ENCODE measurements around the gene SLC8A2. TPM values are rescaled to one million over a fixed set of nuclear protein-coding genes. Genes with fewer than 3 reads are reported as not detected.

The SLC8A2 gene
- total RNA-seq, 1 donor from 2014 or later = 3.7 TPM

GRCh38 chr19:47511128-47511517, 39.4 kb upstream of the SLC8A2 start:
- Mint-ChIP-seq H3K9me3 (no peaks in the 10 kb centered on the region), H3K4me1 (peaks cover 32% of the 10 kb centered on the region), H3K27ac (no peak overlapping the region), H3K4me3 (no peak overlapping the region), H3K27me3 (ENCODE audit: low read depth) (no peaks in the 10 kb centered on the region), H3K36me3 (no peaks in the 10 kb centered on the region)
- DNase-seq (ENCODE audit: low spot score in 2 of 2, unreplicated experiment in 2 of 2) = no peak
- TF ChIP-seq CTCF (IDR thresholded peaks at IDR 0.05; ENCODE audit: unreplicated experiment) = no peak

GRCh38 chr19:47510516-47511127, 38.9 kb upstream of the SLC8A2 start:
- Mint-ChIP-seq H3K9me3 (no peaks in the 10 kb centered on the region), H3K27ac (no peak overlapping the region), H3K27me3 (ENCODE audit: low read depth) (no peaks in the 10 kb centered on the region), H3K36me3 (no peaks in the 10 kb centered on the region), H3K4me1 (peaks cover 30% of the 10 kb centered on the region), H3K4me3 (no peak overlapping the region)
- TF ChIP-seq CTCF (IDR thresholded peaks at IDR 0.05; ENCODE audit: unreplicated experiment) = no peak
- DNase-seq (ENCODE audit: low spot score in 2 of 2, unreplicated experiment in 2 of 2) = no peak

- no peak overlapping the region for H3K4me3 Mint-ChIP-seq
- DNase-seq (ENCODE audit: low spot score in 2 of 2, unreplicated experiment in 2 of 2) = no peak
- peaks cover 28% of the 10 kb centered on the region for H3K4me1 Mint-ChIP-seq
- H3K36me3 Mint-ChIP-seq = no peaks in the 10 kb centered on the region
- no peak overlapping the region for H3K27ac Mint-ChIP-seq
- H3K27me3 Mint-ChIP-seq (ENCODE audit: low read depth) = no peaks in the 10 kb centered on the region
- no peaks in the 10 kb centered on the region for H3K9me3 Mint-ChIP-seq
- TF ChIP-seq CTCF (IDR thresholded peaks at IDR 0.05; ENCODE audit: unreplicated experiment) = no peak
These were observed 38.3 kb upstream of the SLC8A2 start for GRCh38 chr19:47509973-47510372.

GRCh38 chr19:47509170-47509847, 37.6 kb upstream of the SLC8A2 start:
- Mint-ChIP-seq H3K4me1 (peaks cover 22% of the 10 kb centered on the region), H3K36me3 (no peaks in the 10 kb centered on the region)
- TF ChIP-seq CTCF (IDR thresholded peaks at IDR 0.05; ENCODE audit: unreplicated experiment) = no peak

GRCh38 chr19:47508721-47509120, 37.0 kb upstream of the SLC8A2 start:
- H3K4me1 Mint-ChIP-seq = peaks cover 17% of the 10 kb centered on the region
- H3K36me3 Mint-ChIP-seq = no peaks in the 10 kb centered on the region
- H3K27ac Mint-ChIP-seq = no peak overlapping the region
- no peak overlapping the region for H3K4me3 Mint-ChIP-seq
- no peak for TF ChIP-seq CTCF (IDR thresholded peaks at IDR 0.05; ENCODE audit: unreplicated experiment)
- H3K9me3 Mint-ChIP-seq = no peaks in the 10 kb centered on the region
- H3K27me3 Mint-ChIP-seq (ENCODE audit: low read depth) = no peaks in the 10 kb centered on the region
- no peak for DNase-seq (ENCODE audit: low spot score in 2 of 2, unreplicated experiment in 2 of 2)

More at GRCh38 chr19:47509170-47509847, 37.6 kb upstream of the SLC8A2 start:
- DNase-seq (ENCODE audit: low spot score in 2 of 2, unreplicated experiment in 2 of 2) = no peak
- no peaks in the 10 kb centered on the region for H3K9me3 Mint-ChIP-seq
- no peaks in the 10 kb centered on the region for H3K27me3 Mint-ChIP-seq (ENCODE audit: low read depth)
- H3K27ac Mint-ChIP-seq = no peak overlapping the region
- H3K4me3 Mint-ChIP-seq = no peak overlapping the region

Measured in mesothelial cell of epicardium (in vitro differentiated cells).